ENCODE data around the gene GGT1.
"Not testable (repeated sequence)": the region's sequence is repeated elsewhere in the genome, so short reads cannot be mapped to it uniquely, and the experiment has no call there.

The GGT1 gene

GRCh38 chr22:24642307-24642706 is 39.3 kb downstream of the GGT1 start:
- DNase-seq, result not testable (repeated sequence)

- not testable (repeated sequence) for DNase-seq
Observed at GRCh38 chr22:24644409-24644808, 41.4 kb downstream of the GGT1 start.

GRCh38 chr22:24645408-24646399 is 42.7 kb downstream of the GGT1 start:
- DNase-seq, result not testable (repeated sequence)

- DNase-seq, result not testable (repeated sequence)
Observed at GRCh38 chr22:24646756-24647155, 43.8 kb downstream of the GGT1 start.

- DNase-seq, result not testable (repeated sequence)
Observed at GRCh38 chr22:24649371-24649770, 46.4 kb downstream of the GGT1 start.

- DNase-seq, result not testable (repeated sequence)
Observed at GRCh38 chr22:24650884-24651283, 47.9 kb downstream of the GGT1 start.

- not testable (repeated sequence) for DNase-seq
Observed at GRCh38 chr22:24665395-24665794, 62.4 kb downstream of the GGT1 start.

- DNase-seq, result not testable (repeated sequence)
Observed at GRCh38 chr22:24667904-24668303, 64.9 kb downstream of the GGT1 start.

GRCh38 chr22:24672532-24672931 is 69.5 kb downstream of the GGT1 start:
- not testable (repeated sequence) for DNase-seq
